HG02981 (cell line): ENCODE results near the gene RNF227.

ENCODE experiments used
- ATAC-seq: cut with Tn5 transposase; IDR thresholded peaks from one replicate; pipeline ENCODE4 v1.9.1; 2021; ENCODE audit warnings: mild to moderate bottlenecking, moderate library complexity; ENCODE audit not compliant: unreplicated experiment

RNF227 gene

DNA sequence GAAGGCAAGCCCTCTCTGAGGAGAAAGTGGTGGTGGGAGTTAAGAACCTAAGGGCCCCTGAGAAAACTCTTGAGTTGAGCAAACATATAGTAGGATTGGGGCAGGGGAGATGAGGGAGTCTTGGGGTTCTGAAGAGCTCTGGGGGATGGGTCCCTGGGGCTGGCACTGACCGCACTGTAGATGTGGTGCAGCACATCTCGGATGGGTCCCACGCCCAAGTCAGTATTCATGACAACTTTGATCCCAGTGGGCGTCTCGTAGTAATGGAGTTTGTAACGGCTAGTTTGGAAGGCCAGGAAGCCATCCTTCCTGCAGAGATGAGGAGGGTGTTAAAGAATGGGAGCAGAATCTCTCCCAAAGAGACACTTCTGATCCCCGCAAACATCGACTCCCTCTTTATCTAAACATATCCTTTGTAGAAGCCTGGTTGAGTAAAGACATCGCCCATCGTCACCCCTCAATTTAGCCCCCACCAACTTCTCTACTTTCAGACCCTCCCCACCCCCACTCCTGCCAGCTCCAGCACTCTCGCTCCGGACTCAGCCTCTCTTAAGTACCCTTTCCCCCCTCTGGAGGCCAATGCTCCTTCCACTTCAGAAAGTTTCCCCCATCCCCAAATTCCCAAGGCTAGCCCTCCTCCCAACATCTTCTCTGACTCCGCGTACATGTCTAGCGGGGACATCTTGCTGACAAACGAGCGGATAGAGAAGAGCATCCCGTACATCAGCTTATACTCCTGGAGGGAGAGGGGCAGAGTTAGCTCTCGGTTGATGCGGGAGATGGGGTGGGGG is 14.9 kb upstream of the RNF227 start:
- no peak for ATAC-seq

DNA sequence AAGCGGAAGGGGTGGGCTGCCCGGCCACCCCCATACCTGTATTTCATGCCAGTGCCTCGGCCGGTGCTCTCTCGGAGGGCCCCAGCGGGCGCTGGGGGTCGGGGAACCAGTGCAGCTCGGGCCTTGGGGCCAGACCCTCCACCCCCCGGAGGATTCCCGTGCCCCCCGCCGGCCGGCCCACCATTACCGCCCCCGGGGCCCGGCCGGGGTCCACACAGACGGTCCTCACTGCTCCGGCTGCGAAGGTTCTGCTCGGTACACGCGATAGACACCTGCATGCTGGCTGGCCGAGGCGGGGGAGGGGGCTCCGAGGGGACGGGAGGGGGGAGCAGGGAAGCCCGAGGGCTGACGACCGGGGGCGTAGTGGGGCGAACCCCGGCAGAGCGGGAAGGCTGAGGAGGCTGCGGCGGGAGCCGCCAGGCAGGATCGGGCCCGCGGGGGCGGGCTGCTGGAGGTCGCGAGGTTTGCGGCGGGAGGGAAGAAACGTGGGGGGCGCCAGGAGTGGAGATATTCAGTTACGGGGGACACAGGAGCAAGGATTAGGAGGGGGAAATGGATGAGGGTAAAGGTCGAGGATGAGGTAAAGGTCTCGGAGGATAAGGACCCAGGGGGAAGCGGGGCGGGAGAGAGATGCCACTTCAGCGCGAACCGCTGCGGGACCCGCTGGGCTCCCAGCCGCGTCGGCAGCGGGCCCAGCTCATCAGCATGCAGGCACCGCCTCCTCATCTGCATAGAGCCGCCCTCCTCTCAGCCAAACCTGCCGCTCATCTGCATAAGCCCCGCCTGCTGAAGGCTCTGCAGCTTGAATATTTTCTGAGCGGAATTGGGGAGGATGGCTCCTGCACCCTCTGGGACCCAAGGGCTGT is 13.3 kb upstream of the RNF227 start, which contains the start of gene KCNAB3:
TSS of gene KCNAB3 (minus strand) at position 699 of the 866 bp plus-strand sequence. CDS start at position 278, 421 bp downstream.
- no peak for ATAC-seq

DNA sequence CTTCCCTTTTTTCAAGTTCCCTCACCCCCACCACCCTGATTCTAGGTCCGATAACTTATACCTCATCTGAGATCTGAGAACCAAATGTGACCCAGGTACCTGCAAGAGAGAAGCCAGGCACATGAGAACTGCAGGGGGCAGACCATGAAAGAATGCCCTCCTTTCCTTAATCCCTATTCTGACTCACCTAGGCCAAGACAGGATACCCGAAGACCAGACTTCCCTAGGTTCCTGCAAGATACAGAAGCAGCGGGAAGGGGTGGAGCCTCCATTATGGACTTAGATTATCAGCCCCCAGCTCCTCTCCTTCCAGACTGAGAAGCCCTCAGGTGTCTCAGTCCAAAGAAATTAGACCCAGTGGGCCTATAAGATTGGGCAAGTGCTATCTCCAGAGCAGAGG is 11.5 kb upstream of the RNF227 start:
- no peak for ATAC-seq

DNA sequence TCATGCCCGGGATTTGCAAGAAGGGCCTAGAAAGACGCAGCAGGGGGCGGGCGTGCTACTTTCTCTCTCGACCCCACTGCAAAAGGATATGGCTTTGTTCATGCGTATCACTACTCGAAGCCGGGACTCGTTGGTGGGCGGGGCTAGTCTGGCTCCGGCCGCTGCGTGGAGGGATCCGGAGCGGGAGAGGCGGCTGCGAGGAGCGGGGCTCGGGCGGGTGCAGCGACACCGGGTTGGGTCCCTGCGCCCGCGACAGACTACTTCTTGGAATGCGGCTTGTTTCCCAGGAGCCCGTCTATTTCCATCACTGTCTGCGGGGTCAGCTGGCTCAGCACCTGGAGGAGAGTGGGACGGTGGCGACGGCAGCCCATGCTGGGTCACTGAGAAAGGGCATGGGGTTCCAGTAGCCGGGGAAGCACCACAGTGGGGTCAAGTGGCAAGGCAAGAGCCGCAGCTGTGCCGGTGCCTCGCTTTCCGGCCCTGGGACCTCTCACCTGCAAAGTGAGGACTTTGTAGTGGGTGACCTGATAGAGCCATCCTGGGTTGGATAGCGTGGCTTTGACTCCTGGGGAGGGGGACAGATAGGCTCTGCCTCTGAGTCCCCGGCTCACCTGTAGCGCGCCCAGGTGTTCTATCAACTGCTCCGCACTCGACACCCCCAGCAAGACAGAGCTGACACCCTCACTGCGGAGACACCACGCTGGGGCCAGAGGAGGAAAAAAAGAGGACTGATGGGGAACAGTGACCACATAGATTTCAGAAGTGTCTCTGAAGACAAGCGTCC is 6.9 kb upstream of the RNF227 start:
- no peak for ATAC-seq

DNA sequence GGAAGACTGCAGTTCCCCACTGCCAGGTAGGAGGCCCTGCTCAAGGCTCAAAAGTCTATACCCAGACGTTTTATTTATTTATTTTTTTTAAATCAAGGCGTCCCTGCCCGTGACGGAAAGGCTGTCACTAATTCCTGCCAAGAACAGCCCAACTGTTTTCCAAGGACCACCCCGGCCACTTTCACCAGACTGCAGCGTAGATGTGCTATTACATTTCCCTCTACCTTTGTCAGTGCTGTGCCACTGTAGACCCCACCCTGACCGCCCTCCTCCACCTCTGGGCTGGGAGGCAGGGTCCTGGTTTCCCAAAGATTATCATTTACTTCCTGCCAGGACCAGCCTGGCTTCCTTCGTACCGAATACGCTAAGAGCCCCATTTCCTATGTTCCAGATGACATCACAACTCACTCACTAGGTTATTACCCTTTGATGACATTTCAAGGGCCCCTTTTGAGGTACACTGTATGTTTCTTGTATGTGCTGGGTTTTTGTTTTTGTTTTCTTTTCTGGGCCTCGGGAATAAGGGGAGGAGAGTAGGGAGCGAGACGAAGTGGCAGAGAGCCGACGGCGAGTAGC is 6.3 kb upstream of the RNF227 start:
- ATAC-seq: no peak

DNA sequence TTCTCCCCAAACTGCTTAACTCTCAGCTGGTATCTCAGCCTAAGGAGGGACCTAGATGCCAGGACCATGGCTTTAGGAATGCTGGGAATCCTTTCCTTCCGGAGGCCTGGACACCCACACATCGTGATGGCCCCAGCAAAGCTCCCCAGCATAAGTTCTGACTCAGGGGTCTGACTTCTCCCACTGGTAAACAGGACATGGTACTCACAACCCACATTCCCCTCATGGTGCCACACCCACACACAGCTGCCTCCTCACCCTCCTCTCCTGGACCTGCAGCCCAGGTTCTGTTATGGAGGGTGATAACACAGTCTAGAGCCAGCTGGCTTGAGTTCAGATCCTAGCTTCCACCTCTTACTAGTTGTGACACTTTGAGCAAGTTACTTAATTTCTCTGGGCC is 719 bp upstream of the RNF227 start:
- ATAC-seq: no peak

DNA sequence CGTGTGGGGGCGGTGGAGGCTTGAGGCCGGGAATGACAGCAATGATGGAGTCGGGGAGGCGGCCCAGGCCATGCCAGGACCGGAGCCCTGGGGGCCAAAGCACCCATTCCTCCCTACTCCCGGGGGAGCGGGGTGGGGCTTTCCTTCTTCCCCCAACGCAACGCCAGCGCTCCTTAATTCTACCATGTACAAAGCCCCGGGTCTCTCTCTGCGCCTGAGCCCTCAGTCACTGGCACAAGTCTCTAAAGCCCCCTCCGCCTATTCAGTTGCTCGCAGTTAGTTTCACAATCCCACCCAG is 245 bp upstream of the RNF227 start:
- ATAC-seq: no peak

DNA sequence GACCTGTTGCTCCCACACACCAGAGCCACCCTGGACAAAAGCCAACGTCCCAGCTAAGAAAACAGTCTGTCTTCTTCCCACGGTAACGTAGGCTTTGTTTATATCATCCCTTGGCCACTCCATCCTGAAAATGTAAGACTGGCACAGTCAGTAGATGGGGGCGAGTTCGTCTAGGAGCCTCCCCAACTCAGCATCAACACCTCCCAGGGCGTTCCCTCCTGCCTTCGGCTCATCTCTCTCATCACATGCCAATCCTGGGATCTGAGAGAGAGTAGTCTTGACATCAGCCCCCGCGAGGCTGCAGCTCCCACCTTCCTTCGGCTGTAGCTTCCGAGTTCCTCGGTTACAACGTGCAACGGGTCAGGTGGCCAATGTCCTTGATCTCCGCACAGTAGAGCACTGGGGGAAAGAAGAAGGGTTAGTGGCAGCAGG is 894 bp downstream of the RNF227 start:
- ATAC-seq: peak; percentile 4

DNA sequence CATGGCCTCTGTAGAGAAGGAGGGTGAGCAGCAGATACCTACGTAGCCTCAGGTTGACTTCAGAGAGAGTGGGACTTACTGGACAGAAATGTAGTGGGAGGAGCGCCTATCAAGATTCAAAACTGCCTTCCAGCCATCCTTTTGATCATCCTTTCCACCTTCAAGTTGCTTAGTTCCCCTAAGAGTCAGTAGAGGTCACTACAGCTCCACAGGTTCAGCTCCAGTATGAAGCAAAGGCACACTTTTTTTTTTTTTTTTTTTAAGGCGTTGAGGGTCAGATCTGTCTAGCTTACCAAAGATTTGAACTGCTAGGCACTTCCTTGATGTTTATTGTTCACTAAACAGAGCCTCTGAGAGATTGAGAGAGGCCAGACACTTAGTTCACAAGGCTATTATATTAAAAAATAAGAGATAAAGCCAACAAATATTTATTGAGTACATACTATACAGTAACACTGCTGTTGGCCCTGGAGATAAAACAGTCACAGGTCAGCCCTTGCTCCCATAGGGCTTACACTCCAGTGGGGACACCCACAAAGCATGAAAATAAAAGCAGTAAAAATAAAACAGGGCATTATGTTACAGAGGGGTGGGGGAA is 3.1 kb downstream of the RNF227 start:
- no peak for ATAC-seq

DNA sequence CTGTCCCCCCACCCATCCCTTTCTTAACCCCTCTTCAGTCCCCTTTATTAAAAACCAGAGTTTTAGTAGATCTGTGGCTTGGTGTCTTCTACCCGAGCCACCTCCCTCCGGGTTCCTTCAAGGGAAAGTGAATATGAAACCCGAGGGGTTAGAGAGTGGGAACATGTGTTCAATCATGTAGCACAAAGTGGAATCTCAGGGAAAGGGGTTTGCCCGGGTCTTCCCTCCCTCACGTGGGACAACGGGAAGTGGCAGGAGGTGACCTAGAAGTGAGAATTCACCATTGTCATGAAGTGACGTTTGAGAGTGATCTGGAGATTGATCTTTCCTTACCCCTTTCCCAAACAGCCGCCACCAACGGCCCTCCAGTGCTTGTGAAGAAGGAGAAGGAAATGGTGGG is 5.0 kb downstream of the RNF227 start:
- no peak for ATAC-seq

DNA sequence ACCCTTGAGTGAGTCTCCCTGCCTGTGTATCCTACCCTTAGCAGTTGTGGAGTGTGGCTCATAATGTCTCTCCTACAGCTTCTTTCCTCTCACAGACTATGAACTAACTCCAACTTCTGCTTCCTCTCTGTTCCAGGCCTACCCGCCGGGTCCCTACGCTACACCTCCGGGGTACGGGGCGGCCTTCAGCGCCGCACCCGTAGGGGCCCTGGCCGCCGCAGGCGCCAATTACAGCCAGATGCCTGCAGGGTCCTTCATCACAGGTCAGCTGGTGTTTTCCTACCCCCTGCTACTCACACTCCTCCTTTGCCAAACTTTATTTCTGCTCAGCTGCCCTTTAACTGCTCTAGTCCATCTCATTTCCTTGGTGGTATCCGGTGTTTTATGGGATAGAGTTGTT is 5.4 kb downstream of the RNF227 start:
- ATAC-seq: no peak

DNA sequence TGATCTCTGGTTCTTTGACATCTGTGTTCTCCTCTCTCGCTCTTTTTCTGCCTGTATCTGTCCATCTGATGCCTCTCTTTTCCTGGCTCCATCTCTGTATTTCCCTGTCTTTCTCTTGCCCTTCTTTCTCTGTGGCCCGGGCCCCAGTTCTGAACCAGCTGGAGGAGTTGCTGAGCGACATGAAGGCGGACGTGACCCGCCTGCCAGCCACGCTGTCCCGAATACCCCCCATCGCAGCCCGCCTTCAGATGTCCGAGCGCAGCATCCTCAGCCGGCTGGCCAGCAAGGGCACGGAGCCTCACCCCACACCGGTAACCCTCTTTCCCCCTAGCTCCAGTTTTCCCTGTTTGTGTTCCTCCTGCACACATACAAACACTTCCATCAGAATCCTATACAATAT is 5.8 kb downstream of the RNF227 start:
- no peak for ATAC-seq

DNA sequence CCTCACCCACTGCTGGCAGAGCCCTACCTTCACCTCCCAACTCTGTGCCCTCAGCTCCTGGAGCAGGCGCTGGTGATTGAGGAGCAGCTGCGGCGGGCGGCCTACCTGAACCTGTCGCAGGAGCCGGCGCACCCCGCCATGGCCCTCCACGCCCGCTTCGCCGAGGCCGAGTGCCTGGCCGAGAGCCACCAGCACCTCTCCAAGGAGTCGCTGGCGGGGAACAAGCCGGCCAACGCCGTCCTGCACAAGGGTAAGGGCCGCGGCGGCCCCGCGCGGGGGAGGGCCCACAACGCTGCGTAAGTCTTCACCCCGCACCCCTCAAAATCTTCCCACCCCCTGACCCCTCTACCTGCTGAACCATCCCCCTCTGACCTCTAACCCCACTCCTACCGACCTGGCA is 7.0 kb downstream of the RNF227 start:
- no peak for ATAC-seq

DNA sequence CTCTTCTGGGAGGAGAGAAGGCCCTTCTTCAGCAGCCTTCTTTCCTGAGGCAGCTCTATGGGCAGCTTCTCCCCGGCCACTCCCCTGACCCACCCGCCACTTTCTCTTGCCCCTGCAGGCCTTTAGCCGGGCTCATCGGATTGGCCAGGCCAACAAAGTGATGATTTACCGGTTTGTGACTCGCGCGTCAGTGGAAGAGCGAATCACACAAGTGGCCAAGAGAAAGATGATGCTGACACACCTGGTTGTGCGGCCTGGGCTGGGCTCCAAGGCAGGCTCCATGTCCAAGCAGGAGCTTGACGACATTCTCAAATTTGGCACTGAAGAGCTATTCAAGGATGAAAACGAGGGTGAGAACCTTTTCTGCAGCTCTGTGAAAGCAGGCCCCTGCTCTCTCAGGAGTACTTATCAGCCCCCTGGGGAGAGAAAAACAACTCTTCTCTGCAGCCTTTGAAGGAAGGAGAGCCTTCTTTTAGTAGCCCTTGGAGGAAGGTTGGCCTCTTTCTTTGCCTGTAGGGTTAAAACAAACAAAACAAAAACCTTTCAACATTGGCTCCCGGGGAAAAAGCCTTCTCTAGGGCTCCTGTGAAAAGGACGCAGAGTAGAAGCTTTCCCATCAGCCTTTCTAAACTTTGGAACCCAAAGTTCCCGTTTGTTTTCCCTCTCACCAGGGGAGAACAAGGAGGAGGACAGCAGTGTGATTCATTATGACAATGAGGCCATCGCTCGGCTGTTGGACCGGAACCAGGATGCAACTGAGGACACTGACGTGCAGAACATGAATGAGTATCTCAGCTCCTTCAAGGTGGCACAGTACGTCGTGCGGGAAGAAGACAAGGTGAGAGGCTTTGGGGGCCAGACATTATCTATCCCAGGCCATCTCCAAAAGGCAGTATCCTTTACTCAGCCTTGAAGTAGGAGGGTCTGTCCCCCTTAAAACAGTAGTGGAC is 12.7 kb downstream of the RNF227 start:
- no peak for ATAC-seq

DNA sequence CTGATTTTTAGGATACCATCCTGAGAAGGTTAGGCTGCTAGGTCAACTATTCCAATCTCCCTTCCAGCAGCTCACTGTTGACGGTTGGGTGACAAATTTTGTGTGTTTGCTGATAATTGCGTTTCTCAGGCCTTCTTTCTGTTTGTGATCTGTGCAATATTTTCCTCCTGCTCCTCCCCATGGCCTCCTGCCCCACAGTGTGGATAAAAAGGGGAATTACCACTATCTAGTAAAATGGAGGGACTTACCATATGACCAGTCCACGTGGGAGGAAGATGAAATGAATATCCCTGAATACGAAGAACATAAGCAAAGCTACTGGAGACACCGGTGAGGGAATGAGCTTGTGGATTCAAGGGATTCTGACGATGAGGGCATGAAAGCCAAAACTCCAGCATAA is 18.3 kb downstream of the RNF227 start:
- ATAC-seq: no peak

DNA sequence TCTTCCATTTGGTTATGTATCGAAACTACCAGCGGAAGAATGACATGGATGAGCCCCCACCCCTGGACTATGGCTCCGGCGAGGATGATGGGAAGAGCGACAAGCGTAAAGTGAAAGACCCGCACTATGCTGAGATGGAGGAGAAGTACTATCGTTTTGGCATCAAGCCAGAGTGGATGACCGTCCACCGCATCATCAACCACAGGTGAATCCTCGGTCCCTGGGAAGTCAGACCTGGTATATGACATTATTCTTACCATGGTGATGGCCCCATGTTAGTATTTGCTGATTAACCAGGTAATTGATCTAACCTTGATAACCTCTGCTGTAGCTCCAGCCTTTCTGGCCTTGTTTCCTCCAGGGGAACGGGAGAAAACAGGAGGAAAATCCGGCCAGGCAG is 19.0 kb downstream of the RNF227 start:
- ATAC-seq: no peak

DNA sequence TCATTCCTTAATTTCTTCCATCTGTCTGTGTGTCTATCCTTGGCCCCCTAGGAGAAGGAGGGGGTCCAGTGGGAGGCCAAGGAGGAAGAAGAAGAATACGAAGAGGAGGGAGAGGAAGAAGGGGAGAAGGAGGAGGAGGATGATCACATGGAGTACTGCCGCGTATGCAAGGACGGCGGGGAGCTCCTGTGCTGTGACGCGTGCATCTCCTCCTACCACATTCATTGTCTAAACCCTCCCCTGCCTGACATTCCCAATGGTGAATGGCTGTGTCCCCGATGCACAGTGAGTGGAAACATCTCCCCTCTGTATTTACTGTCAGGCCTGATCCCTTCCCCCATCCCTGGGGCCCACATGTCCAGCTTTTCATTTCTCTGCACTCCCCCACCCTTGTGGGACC is 21.2 kb downstream of the RNF227 start:
- no peak for ATAC-seq

DNA sequence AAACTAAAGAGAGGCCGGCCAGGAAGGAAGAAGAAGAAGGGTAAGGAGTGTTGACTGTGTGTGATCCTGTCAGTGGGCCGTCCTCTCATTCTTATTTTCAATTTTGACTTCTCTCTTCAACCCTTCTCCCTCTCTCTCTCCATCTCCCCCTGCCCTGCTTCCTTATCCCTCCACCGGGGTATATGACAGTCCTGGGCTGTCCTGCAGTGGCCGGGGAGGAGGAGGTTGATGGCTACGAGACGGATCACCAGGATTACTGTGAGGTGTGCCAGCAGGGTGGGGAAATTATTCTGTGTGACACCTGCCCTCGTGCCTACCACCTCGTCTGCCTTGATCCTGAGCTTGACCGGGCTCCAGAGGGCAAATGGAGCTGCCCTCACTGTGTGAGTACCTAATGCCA is 21.9 kb downstream of the RNF227 start:
- no peak for ATAC-seq

DNA sequence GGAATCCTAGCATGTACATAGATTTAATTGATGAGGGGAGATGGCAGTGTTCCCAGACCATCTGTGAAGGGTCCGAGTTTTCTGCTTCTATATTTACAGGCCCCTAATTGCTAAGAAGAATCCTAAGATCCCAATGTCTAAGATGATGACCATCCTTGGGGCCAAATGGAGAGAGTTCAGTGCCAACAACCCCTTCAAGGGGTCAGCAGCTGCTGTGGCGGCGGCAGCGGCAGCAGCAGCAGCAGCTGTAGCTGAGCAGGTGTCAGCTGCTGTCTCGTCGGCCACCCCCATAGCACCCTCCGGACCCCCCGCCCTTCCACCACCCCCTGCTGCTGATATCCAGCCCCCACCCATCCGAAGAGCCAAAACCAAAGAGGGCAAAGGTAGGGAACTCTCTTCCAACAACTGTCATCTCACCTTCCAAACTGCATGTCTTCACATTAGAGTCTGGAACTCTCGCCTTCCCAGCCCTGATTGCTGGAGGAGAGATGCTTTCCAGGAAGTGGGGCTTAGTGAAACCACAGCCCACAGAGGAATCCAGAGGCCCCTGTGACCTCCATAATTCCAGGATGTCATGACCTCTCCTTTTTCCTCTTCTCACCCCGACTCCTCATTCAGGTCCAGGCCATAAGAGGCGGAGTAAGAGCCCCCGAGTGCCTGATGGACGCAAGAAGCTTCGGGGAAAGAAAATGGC is 22.8 kb downstream of the RNF227 start:
- ATAC-seq: no peak
